ENCODE measurements around the gene BCAS3.

Gene BCAS3

DNA sequence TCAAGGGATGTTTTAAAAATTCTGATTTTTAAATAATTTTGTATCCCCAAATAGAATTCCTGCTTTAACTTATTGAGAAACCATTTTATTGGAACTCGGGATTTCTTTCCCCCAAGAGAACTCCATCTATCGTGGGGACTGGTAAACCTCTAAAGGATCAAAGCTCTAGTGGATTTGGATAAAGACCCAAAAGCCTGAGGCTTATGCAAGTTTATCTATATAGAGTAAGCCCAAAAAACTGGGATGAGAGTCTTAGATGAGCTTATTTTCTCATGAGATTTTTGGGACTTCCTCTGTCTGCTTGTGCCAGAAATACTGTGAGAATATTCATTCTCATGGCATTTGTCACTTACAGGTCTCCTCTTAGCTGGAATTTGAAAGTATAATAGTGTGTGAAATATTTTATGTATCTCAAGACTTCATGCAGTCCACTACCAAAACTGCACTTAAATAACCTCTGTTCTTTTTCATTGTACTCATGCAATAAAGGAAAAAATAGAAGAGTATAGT, 333.1 kb downstream of the BCAS3 start:
- no peak for DNase-seq (ENCODE audit: low spot score)
- TF ChIP-seq, protein P1, sequence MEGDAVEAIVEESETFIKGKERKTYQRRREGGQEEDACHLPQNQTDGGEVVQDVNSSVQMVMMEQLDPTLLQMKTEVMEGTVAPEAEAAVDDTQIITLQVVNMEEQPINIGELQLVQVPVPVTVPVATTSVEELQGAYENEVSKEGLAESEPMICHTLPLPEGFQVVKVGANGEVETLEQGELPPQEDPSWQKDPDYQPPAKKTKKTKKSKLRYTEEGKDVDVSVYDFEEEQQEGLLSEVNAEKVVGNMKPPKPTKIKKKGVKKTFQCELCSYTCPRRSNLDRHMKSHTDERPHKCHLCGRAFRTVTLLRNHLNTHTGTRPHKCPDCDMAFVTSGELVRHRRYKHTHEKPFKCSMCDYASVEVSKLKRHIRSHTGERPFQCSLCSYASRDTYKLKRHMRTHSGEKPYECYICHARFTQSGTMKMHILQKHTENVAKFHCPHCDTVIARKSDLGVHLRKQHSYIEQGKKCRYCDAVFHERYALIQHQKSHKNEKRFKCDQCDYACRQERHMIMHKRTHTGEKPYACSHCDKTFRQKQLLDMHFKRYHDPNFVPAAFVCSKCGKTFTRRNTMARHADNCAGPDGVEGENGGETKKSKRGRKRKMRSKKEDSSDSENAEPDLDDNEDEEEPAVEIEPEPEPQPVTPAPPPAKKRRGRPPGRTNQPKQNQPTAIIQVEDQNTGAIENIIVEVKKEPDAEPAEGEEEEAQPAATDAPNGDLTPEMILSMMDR (IDR thresholded peaks at IDR 0.05; ENCODE audit: extremely low read depth, missing control alignments) = no peak

DNA sequence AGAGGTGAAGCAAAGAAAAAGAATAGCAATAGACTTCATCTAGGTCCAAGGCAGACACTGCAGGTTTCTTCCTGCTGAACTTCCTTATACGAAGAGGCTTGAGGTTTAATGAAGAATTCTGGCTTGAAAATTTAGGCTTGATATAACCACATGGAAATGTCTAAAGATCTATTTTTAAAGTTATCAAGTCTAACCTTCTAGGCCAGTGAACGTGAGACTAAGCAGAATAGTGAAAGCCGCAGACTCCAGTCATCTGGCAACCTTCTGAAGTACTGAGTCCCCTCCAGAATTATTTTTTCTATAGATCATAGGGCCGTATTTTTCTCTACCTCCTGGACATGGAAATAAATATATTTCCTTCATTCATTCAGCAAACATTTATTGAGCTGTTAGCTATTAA, 333.6 kb downstream of the BCAS3 start:
- TF ChIP-seq, protein P1 (IDR thresholded peaks at IDR 0.05; ENCODE audit: extremely low read depth, missing control alignments) = no peak
- DNase-seq (ENCODE audit: low spot score) = no peak

DNA sequence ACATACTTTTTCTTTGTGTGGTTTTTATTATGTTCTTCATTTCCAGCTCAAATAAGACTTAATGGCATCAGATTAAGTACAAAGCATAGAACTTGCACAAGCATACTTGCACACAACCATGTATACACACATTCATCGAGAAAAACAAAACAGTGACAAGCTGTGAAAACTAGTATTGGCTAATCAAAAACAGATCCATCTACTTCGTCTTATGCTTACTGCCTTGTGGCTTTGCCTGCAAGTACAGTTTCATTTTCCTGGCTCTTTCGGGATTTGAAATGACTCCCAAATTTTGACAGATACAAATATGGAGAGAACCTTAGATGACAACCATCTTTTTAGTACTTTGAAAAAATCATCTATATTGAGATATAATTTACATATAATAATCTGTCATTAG, 338.3 kb downstream of the BCAS3 start:
- TF ChIP-seq, protein P1 (IDR thresholded peaks at IDR 0.05; ENCODE audit: extremely low read depth, missing control alignments) = no peak
- DNase-seq (ENCODE audit: low spot score) = no peak

DNA sequence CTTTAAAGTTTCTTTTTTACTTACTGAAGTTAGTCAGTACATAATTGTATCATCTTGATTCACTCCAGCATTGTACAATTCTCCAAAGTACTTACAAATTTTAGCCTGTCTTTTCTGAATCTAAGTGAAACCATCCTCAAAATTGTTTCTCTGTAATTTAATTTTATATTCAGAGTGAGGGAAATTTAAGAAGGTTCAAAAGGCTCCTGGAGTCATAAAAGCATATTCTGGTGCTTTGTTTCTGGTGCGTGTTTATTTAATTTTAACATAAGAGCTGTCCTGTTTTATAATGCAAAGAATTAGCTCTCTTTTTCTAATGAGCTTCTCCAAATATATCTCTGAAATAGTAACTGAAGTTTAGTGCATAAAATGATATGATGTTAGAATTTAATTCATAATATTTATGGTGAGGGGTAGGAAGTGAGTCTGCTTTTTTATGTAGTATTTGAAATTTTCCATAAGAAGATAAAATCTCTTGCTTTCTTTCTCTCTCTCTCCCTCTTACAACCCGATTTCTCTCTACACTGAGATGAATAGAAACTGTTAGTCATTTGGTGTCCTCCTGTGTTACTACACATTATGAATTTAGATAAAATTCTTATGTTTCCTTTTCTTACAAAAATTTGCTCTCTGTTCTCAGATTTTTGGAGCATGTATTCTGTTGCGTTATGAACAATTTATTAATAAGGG, 339.8 kb downstream of the BCAS3 start:
- DNase-seq (ENCODE audit: low spot score) = no peak
- TF ChIP-seq, protein P1 (IDR thresholded peaks at IDR 0.05; ENCODE audit: extremely low read depth, missing control alignments) = no peak

DNA sequence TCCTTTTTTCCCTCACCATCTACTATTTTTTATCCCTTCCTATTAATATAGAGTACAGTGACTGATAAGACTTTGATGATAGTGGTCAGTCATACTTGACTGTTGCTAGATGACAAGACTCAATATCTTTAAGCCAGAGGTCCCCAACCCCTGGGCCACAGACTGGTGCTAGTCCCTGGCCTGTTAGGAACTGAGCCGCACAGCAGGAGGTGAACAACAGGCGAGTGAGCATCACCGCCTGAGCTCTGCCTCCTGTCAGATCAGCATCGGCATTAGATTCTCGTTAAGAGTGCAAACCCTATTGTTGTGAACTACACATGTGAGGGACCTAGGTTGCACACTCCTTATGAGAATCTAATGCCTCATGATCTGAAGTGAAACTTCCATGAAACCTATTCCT, 341.3 kb downstream of the BCAS3 start:
- DNase-seq (ENCODE audit: low spot score) = no peak
- TF ChIP-seq, protein P1 (IDR thresholded peaks at IDR 0.05; ENCODE audit: extremely low read depth, missing control alignments) = no peak

DNA sequence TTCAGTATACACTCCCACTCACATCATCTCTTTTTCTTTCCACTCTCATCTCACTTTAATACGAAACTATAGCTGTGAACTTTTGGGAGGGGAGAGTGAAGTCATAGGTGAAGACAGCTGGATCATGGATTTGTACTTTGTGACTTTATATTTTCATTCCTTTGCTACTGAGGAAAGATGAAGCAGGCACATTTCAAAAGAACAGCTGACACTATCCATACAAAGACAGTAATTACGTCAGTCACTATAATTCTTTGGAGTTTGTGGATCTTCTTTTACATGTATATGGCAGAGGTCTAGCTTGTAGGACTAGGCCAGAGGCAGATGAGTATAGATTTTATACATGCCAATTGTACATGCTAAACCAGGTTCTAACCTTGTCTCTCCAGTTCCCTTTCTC, 346.3 kb downstream of the BCAS3 start:
- TF ChIP-seq, protein P1 (IDR thresholded peaks at IDR 0.05; ENCODE audit: extremely low read depth, missing control alignments) = no peak
- DNase-seq (ENCODE audit: low spot score) = no peak

DNA sequence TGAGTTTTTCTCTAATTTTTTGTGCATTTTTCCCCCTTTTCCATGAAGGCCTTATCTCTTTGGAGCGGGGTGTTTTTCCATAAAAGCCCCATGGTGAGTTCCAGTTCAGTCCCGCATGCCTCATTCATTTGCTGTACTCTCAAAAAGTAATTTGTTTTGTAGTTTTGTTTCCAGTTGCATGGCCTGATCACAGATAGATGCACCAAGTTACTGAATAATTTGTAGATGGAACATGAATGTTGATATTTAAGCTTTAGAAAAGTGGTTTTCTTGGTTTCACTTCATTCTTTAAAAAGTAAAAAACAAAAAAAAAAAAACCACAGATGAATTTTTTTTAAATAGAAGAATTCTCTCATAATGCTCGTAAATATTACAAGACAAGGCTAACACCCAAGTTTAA, 349.2 kb downstream of the BCAS3 start:
- TF ChIP-seq, protein P1 (IDR thresholded peaks at IDR 0.05; ENCODE audit: extremely low read depth, missing control alignments) = no peak
- no peak for DNase-seq (ENCODE audit: low spot score)

Data from GM20000 (cell line).